Karpas-422 (cell line): ENCODE measurements around the gene FAM237A. TPM values are rescaled to one million over a fixed set of nuclear protein-coding genes. Genes with fewer than 3 reads are reported as not detected.

Source experiments
- DNase-seq: peaks from one replicate; pipeline ENCODE4 v3.0.0-alpha.2; 2015
- H2AFZ ChIP-seq: fragments of 200-600 bp; sonication (generic); 2 replicates; pipeline ENCODE4 v1.6.1; 2014; ENCODE audit warnings: antibody characterized with exemption, low read length, mixed read lengths
- H3K27ac ChIP-seq: fragments of 200-600 bp; sonication (generic); 2 replicates; pipeline ENCODE4 v1.5.1; 2014; ENCODE audit warnings: mild to moderate bottlenecking, low read length, moderate library complexity
- H3K27me3 ChIP-seq: fragments of 200-600 bp; sonication (generic); 2 replicates; pipeline ENCODE4 v1.6.1; 2014; ENCODE audit warnings: low read length, mixed read lengths
- H3K36me3 ChIP-seq: fragments of 200-600 bp; sonication (generic); 2 replicates; pipeline ENCODE4 v1.6.1; 2014; ENCODE audit warnings: low read length, mixed read lengths; ENCODE audit not compliant: insufficient read depth
- H3K4me1 ChIP-seq: fragments of 200-600 bp; sonication (generic); 2 replicates; pipeline ENCODE4 v1.6.1; 2014; ENCODE audit warnings: mild to moderate bottlenecking, low read length, mixed read lengths
- H3K4me2 ChIP-seq: fragments of 200-600 bp; sonication (generic); 2 replicates; pipeline ENCODE4 v1.6.1; 2014; ENCODE audit warnings: low read length, low read depth, mild to moderate bottlenecking; ENCODE audit not compliant: poor library complexity, severe bottlenecking
- H3K4me3 ChIP-seq: fragments of 200-600 bp; sonication (generic); 2 replicates; pipeline ENCODE4 v1.5.1; 2014; ENCODE audit warnings: mild to moderate bottlenecking, antibody characterized with exemption, low read length, mixed read lengths
- H3K79me2 ChIP-seq: fragments of 200-600 bp; sonication (generic); 2 replicates; pipeline ENCODE4 v1.6.1; 2014; ENCODE audit warnings: mild to moderate bottlenecking, low read length, mixed read lengths
- H3K9ac ChIP-seq: fragments of 200-600 bp; sonication (generic); 2 replicates; pipeline ENCODE4 v1.6.0; 2014; ENCODE audit warnings: low read length
- H3K9me2 ChIP-seq: fragments of 200-600 bp; sonication (generic), shearing (Covaris generic); replicated peaks from 2 replicates; pipeline ENCODE4 v1.6.0; 2014; ENCODE audit warnings: mild to moderate bottlenecking, low read length, moderate library complexity; ENCODE audit not compliant: insufficient read depth
- H3K9me3 ChIP-seq: fragments of 300-700, 200-600 bp; sonication (generic); 2 replicates; pipeline ENCODE4 v1.6.1; 2014; ENCODE audit warnings: low read length, mixed read lengths
- H4K20me1 ChIP-seq: fragments of 200-600 bp; sonication (generic); 2 replicates; pipeline ENCODE4 v1.6.1; 2014; ENCODE audit warnings: mild to moderate bottlenecking, antibody characterized with exemption, low read length, low read depth; ENCODE audit not compliant: insufficient read depth
- total RNA-seq: library from RNA; depleted of rRNA; stranded (reverse); fragments of >200 nt; shearing (Covaris generic); gene quantifications from 2 replicates; pipeline ENCODE4 v1.2.3, GENCODE V29; 2014; ENCODE audit warnings: low replicate concordance

Gene FAM237A
- total RNA-seq, 1 experiment from 2014 or later = not detected

DNA sequence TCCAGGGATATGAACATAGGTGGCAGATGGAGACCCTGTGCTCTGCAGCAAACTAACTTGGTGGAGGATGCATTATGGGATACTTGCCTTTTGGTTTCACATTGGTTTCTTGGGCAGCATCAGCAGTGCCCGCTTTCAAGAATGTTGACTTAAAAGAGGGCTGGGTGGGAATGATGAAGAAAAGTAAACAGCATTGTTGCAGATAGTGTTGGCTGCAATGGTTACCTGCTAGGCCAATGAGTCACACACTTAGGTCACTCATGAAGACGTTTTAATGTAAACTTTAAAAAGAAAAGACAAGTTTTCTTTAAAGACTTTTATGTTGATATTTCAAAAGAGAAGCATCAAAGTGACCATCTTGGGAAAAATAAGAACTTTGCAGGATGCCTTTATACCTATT lies 26.1 kb upstream of the FAM237A start:
- no peak for DNase-seq
- Histone ChIP-seq H3K4me3 (no peak overlapping the region), H3K4me1 (no peaks in the 10 kb centered on the region), H4K20me1 (no peaks in the 10 kb centered on the region), H3K27ac (no peak overlapping the region), H3K9me3 (no peaks in the 10 kb centered on the region), H3K9ac (no peak overlapping the region), H2AFZ (no peak overlapping the region), H3K27me3 (no peaks in the 10 kb centered on the region), H3K36me3 (no peaks in the 10 kb centered on the region), H3K79me2 (no peaks in the 10 kb centered on the region), H3K4me2 (no peak overlapping the region), H3K9me2 (no peaks in the 10 kb centered on the region)

GRCh38 chr2:206619011-206619410 lies 23.3 kb upstream of the FAM237A start:
- no peaks in the 10 kb centered on the region for H3K27me3 ChIP-seq
- DNase-seq = no peak

GRCh38 chr2:206626108-206626507 lies 16.2 kb upstream of the FAM237A start:
- no peaks in the 10 kb centered on the region for H3K4me1 ChIP-seq
- H4K20me1 ChIP-seq = no peaks in the 10 kb centered on the region
- H3K4me2 ChIP-seq = no peak overlapping the region
- H3K36me3 ChIP-seq = no peaks in the 10 kb centered on the region
- no peak overlapping the region for H3K4me3 ChIP-seq
- no peak overlapping the region for H3K9ac ChIP-seq
- H3K79me2 ChIP-seq = no peaks in the 10 kb centered on the region
- no peaks in the 10 kb centered on the region for H3K9me3 ChIP-seq
- H3K9me2 ChIP-seq = no peaks in the 10 kb centered on the region
- DNase-seq = no peak
- no peaks in the 10 kb centered on the region for H3K27me3 ChIP-seq
- no peak overlapping the region for H3K27ac ChIP-seq
- H2AFZ ChIP-seq = no peak overlapping the region

More at GRCh38 chr2:206619011-206619410, 23.3 kb upstream of the FAM237A start:
- no peaks in the 10 kb centered on the region for H4K20me1 ChIP-seq
- no peaks in the 10 kb centered on the region for H3K4me1 ChIP-seq
- H3K27ac ChIP-seq = no peak overlapping the region
- no peak overlapping the region for H3K9ac ChIP-seq
- H3K4me3 ChIP-seq = no peak overlapping the region
- no peak overlapping the region for H3K4me2 ChIP-seq
- no peaks in the 10 kb centered on the region for H3K9me2 ChIP-seq
- H3K36me3 ChIP-seq = no peaks in the 10 kb centered on the region
- no peak overlapping the region for H2AFZ ChIP-seq
- H3K79me2 ChIP-seq = no peaks in the 10 kb centered on the region
- H3K9me3 ChIP-seq = no peaks in the 10 kb centered on the region

DNA sequence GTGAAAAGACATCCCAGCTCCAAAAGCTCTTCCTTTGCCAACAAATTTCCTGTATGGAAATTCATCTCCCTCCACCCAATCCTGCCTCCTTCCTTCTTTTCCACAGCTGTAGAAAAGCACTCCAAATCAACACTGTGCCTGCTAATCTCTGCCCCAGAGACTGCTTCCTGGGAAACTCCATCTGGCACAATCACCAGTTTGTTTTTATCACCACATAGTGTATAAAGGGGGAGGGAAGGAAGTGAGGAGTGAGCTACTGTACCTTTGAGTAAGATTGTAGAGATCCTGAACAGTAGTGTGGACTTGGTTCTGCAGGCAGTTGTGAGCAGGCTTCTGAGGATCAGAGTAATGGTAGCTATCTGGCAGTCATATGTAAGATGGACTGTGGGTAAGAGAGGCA lies 14.7 kb upstream of the FAM237A start:
- Histone ChIP-seq H3K79me2 (no peaks in the 10 kb centered on the region), H3K36me3 (no peaks in the 10 kb centered on the region), H3K9ac (no peak overlapping the region), H3K9me3 (no peaks in the 10 kb centered on the region), H3K4me2 (no peak overlapping the region), H3K4me3 (no peak overlapping the region), H3K4me1 (no peaks in the 10 kb centered on the region), H2AFZ (no peak overlapping the region), H3K27me3 (no peaks in the 10 kb centered on the region), H3K27ac (no peak overlapping the region), H4K20me1 (no peaks in the 10 kb centered on the region), H3K9me2 (no peaks in the 10 kb centered on the region)
- DNase-seq = no peak

DNA sequence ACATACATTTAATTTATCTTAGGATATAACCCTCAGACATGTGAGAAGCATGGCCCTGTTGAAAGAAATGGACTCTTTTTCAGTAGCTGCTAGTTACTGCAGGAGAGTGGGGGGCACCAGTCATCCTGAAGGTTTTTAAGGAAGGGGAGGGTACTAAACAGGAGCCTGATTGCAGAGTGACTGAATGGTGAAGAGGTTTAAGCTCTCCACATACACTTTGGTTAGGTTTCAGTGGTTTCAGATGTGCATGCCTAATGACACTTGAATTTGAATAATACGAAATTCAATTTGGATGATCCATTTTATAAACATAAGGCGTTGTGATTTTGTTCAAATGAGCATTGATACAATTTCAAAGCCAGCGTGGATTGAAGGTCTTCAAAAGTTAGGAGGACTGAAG lies 10.9 kb upstream of the FAM237A start:
- Histone ChIP-seq H3K27ac (no peak overlapping the region), H4K20me1 (no peaks in the 10 kb centered on the region), H3K9ac (no peak overlapping the region), H3K79me2 (no peaks in the 10 kb centered on the region), H2AFZ (no peak overlapping the region), H3K9me2 (no peaks in the 10 kb centered on the region), H3K27me3 (no peaks in the 10 kb centered on the region), H3K4me2 (no peak overlapping the region), H3K36me3 (no peaks in the 10 kb centered on the region), H3K4me1 (no peaks in the 10 kb centered on the region), H3K9me3 (no peaks in the 10 kb centered on the region), H3K4me3 (no peak overlapping the region)
- DNase-seq = no peak

DNA sequence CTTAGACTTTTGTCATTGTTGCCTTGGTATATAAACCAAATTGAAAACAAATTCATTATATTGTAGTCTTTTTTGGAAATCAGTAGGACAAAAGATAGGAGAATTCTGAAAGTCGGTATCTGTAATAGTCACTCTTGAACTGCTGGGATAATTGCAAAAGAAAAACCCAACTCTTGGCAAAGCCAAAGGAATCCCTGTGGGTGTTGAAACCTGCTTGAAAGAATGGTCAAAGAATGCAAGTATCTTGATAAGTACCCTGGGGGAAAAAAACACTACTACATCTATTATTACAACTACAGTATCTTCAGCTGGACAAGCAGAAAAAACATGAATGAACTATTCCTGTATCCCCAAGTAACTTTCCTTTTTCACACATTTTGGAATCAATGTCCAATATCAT lies 7.3 kb upstream of the FAM237A start:
- Histone ChIP-seq H4K20me1 (no peaks in the 10 kb centered on the region), H3K4me3 (no peak overlapping the region), H2AFZ (no peak overlapping the region), H3K4me1 (no peaks in the 10 kb centered on the region), H3K9ac (no peak overlapping the region), H3K9me2 (no peaks in the 10 kb centered on the region), H3K36me3 (no peaks in the 10 kb centered on the region), H3K79me2 (no peaks in the 10 kb centered on the region), H3K9me3 (no peaks in the 10 kb centered on the region), H3K27ac (no peak overlapping the region), H3K4me2 (no peak overlapping the region), H3K27me3 (no peaks in the 10 kb centered on the region)
- no peak for DNase-seq

- no peaks in the 10 kb centered on the region for H3K9me2 ChIP-seq
- H4K20me1 ChIP-seq = no peaks in the 10 kb centered on the region
- H3K9me3 ChIP-seq = no peaks in the 10 kb centered on the region
- no peak for DNase-seq
- no peaks in the 10 kb centered on the region for H3K36me3 ChIP-seq
- no peak overlapping the region for H3K9ac ChIP-seq
- H3K79me2 ChIP-seq = no peaks in the 10 kb centered on the region
- no peaks in the 10 kb centered on the region for H3K27me3 ChIP-seq
- H3K4me3 ChIP-seq = no peak overlapping the region
- no peaks in the 10 kb centered on the region for H3K4me1 ChIP-seq
- H3K27ac ChIP-seq = no peak overlapping the region
- no peak overlapping the region for H3K4me2 ChIP-seq
- no peak overlapping the region for H2AFZ ChIP-seq
Measured at GRCh38 chr2:206639636-206640035, 2.7 kb upstream of the FAM237A start.

DNA sequence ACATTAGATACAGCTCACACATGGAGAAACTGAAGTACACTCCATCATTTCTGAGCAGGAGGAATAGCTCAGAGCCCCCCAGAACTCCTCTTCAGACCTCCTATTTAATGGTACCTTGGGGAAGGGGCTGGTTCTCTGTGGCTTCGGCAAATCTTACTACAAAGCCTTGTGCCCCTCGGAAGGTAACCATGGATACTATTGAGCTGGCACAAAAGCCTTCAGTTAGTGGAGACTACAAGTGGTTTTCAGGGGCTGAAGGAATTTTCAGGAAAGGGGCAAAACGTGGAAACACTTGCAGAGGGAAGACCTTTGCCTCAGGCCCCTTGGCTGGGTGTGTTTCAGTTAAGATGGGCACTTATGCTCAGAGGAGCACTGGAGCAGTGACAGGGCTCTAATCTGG lies 1.1 kb upstream of the FAM237A start:
- no peaks in the 10 kb centered on the region for H3K4me1 ChIP-seq
- DNase-seq = no peak
- H3K9me3 ChIP-seq = no peaks in the 10 kb centered on the region
- H3K36me3 ChIP-seq = no peaks in the 10 kb centered on the region
- H3K27me3 ChIP-seq = no peaks in the 10 kb centered on the region
- H2AFZ ChIP-seq = no peak overlapping the region
- no peak overlapping the region for H3K27ac ChIP-seq
- H3K4me2 ChIP-seq = no peak overlapping the region
- no peaks in the 10 kb centered on the region for H3K9me2 ChIP-seq
- no peaks in the 10 kb centered on the region for H4K20me1 ChIP-seq
- no peak overlapping the region for H3K9ac ChIP-seq
- H3K79me2 ChIP-seq = no peaks in the 10 kb centered on the region
- H3K4me3 ChIP-seq = no peak overlapping the region

DNA sequence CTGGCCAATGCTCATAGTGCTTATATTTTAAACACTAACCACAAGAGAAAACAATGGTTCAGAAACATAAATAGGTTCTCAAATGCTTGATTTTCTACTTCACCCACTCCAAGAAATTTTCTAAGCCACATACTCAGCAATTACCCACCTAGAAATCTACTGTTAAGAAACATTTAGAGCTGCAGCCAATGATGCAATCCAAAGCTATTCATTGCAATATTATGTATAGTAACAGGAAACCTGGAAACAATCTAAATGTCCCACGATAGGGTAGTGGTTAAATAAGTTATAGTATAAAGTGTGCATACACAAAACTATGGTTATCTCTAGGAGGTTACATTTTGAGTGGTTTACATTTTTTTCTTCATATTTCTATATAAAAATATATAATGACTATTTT lies 5.7 kb downstream of the FAM237A start:
- Histone ChIP-seq H3K9me3 (no peaks in the 10 kb centered on the region), H3K36me3 (no peaks in the 10 kb centered on the region), H3K4me1 (no peaks in the 10 kb centered on the region), H2AFZ (no peak overlapping the region), H3K27me3 (no peaks in the 10 kb centered on the region), H3K79me2 (no peaks in the 10 kb centered on the region), H3K27ac (no peak overlapping the region), H3K4me2 (no peak overlapping the region), H3K4me3 (no peak overlapping the region), H3K9me2 (no peaks in the 10 kb centered on the region), H3K9ac (no peak overlapping the region), H4K20me1 (no peaks in the 10 kb centered on the region)
- no peak for DNase-seq
